Measurements from ENCODE around the gene CHTOP. TPM values are rescaled to one million over a fixed set of nuclear protein-coding genes. Genes with fewer than 3 reads are reported as not detected.

CHTOP gene
- total and polyA plus RNA-seq, 2 of the 13 experiments (the other 11 are each of a cell fraction or from before 2014, with no cell fraction given) = 38.0 to 51.9 TPM

DNA sequence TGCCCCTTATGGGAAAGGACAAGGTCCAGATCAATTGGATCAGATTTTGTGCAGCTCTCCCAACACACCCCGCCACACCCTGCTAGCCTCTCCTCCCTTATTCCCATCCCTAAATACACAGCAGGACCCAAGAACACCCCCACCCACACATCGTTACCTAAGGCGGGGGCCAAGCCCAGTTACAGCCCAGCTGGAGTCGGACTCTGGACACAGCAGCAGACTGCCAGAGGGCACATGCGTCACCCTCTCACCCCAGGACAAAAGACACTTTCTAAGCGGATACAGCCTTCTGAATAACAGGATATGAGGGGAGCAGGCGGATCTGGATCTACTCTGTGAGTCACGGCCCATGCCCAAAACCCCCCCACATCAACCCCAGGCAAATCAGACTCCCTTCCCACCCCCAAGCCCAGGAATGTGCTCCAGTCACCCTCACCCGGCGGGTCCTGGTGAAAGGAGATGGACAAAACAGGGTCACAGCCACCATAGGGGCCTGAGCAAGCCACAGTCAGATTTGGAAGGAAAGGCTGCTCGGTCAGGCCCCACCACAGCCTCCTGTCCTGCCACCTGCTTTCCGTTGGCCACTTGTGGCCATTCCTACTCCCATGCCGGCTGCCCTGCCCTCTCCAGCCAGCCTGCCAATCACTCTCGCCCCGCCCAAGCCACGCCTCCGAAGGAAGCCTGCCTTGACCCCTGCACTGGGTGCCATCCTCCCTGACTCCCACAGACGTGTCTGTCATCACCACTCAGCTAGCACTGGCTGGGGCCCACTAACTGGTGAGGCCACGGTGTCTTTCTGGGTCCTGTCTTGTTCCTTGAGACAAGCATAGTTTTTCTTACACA is 24.9 kb upstream of the CHTOP start (continued):
- TF ChIP-seq KLF15 (CRISPR knock-in tag; IDR thresholded peaks at IDR 0.05; ENCODE audit: borderline replicate concordance) = no peak
- TF ChIP-seq GABPB1 (CRISPR knock-in tag; IDR thresholded peaks at IDR 0.05) = peak; percentile 60; the same call in 1 of the 2 replicates
- no peak for TF ChIP-seq ZNF232 (CRISPR knock-in tag; IDR thresholded peaks at IDR 0.05; ENCODE audit: borderline replicate concordance)
- no peak for TF ChIP-seq STAT6 (CRISPR knock-in tag; IDR thresholded peaks at IDR 0.05; ENCODE audit: borderline replicate concordance)
- TF ChIP-seq E2F1 (CRISPR knock-in tag; IDR thresholded peaks at IDR 0.05) = no peak
- TF ChIP-seq GTF3A (CRISPR knock-in tag; conservative IDR thresholded peaks at IDR 0.05) = 0 out of 2 replicates have a peak, but pooled peaks have one; percentile 33
- peak; percentile 63; the same call in 1 of the 2 replicates for TF ChIP-seq ZC3H4 (CRISPR knock-in tag; IDR thresholded peaks at IDR 0.05; ENCODE audit: borderline replicate concordance)
- TF ChIP-seq SRSF4 (IDR thresholded peaks at IDR 0.05; ENCODE audit: low read depth, low read length, poor library complexity, severe bottlenecking) = no peak
- TF ChIP-seq ZKSCAN8 (CRISPR knock-in tag; IDR thresholded peaks at IDR 0.05; ENCODE audit: borderline replicate concordance) = no peak
- TF ChIP-seq PATZ1 (CRISPR knock-in tag; IDR thresholded peaks at IDR 0.05) = peak; percentile 99
- peak; percentile 92 for TF ChIP-seq PBX2 (CRISPR knock-in tag; IDR thresholded peaks at IDR 0.05)
- peak; percentile 50; the same call in 1 of the 2 replicates for TF ChIP-seq PPARG (CRISPR knock-in tag; conservative IDR thresholded peaks at IDR 0.05)
- TF ChIP-seq ZNF782 (CRISPR knock-in tag; IDR thresholded peaks at IDR 0.05; ENCODE audit: borderline replicate concordance) = peak; percentile 59; the same call in 1 of the 2 replicates
- TF ChIP-seq, protein P1, sequence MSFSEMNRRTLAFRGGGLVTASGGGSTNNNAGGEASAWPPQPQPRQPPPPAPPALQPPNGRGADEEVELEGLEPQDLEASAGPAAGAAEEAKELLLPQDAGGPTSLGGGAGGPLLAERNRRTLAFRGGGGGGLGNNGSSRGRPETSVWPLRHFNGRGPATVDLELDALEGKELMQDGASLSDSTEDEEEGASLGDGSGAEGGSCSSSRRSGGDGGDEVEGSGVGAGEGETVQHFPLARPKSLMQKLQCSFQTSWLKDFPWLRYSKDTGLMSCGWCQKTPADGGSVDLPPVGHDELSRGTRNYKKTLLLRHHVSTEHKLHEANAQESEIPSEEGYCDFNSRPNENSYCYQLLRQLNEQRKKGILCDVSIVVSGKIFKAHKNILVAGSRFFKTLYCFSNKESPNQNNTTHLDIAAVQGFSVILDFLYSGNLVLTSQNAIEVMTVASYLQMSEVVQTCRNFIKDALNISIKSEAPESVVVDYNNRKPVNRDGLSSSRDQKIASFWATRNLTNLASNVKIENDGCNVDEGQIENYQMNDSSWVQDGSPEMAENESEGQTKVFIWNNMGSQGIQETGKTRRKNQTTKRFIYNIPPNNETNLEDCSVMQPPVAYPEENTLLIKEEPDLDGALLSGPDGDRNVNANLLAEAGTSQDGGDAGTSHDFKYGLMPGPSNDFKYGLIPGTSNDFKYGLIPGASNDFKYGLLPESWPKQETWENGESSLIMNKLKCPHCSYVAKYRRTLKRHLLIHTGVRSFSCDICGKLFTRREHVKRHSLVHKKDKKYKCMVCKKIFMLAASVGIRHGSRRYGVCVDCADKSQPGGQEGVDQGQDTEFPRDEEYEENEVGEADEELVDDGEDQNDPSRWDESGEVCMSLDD (CRISPR knock-in tag; IDR thresholded peaks at IDR 0.05; ENCODE audit: borderline replicate concordance) = no peak; the same call in 1 of the 2 replicates
- TF ChIP-seq SMYD3 (CRISPR knock-in tag; IDR thresholded peaks at IDR 0.05) = no peak
- no peak for TF ChIP-seq RFX3 (CRISPR knock-in tag; IDR thresholded peaks at IDR 0.05)
- no peak for TF ChIP-seq STAG1 (CRISPR knock-in tag; IDR thresholded peaks at IDR 0.05)
- peak; percentile 80 for TF ChIP-seq MYC (CRISPR knock-in tag; IDR thresholded peaks at IDR 0.05; ENCODE audit: borderline replicate concordance)

Measured in HepG2 (cell line).